CD4-positive, alpha-beta T cell treated with Interleukin-1 beta for 1 hour (primary cell): ENCODE results near the gene IQGAP2.

ENCODE experiments used
- DNase-seq, 2 donors: peaks; one replicate each; pipeline ENCODE4 v3.0.0-alpha.2; 2020 to 2022

The IQGAP2 gene

GRCh38 chr5:76616206-76616605 is 213.1 kb downstream of the IQGAP2 start:
- no peak for DNase-seq

GRCh38 chr5:76617229-76617628 is 214.1 kb downstream of the IQGAP2 start:
- DNase-seq, result no peak

GRCh38 chr5:76617675-76618074 is 214.6 kb downstream of the IQGAP2 start:
- DNase-seq, result no peak

GRCh38 chr5:76620166-76620565 is 217.1 kb downstream of the IQGAP2 start:
- DNase-seq, result no peak

GRCh38 chr5:76622076-76622475 is 219.0 kb downstream of the IQGAP2 start:
- DNase-seq, result no peak

- DNase-seq, result no peak
Measured at GRCh38 chr5:76622973-76623596, 220.0 kb downstream of the IQGAP2 start, which contains the start of gene F2RL2. F2RL2 (minus strand) TSS chr5:76623403; CDS start chr5:76623230, 173 bp downstream.

GRCh38 chr5:76625087-76625815 is 222.2 kb downstream of the IQGAP2 start:
- no peak for DNase-seq

GRCh38 chr5:76626738-76627137 is 223.7 kb downstream of the IQGAP2 start:
- peak; percentile 4 to 10 for DNase-seq

GRCh38 chr5:76634661-76635060 is 231.6 kb downstream of the IQGAP2 start:
- DNase-seq, result no peak

GRCh38 chr5:76637490-76637889 is 234.4 kb downstream of the IQGAP2 start:
- no peak for DNase-seq

GRCh38 chr5:76638479-76638878 is 235.4 kb downstream of the IQGAP2 start:
- DNase-seq, result no peak

- DNase-seq, result peak; percentile 50 to 68
Measured at GRCh38 chr5:76641514-76642120, 238.5 kb downstream of the IQGAP2 start.

GRCh38 chr5:76642390-76643040 is 239.4 kb downstream of the IQGAP2 start:
- DNase-seq, result no peak

- DNase-seq, result no peak
Measured at GRCh38 chr5:76643371-76643770, 240.3 kb downstream of the IQGAP2 start.

GRCh38 chr5:76649140-76649539 is 246.1 kb downstream of the IQGAP2 start:
- no peak for DNase-seq

GRCh38 chr5:76652809-76653414 is 249.8 kb downstream of the IQGAP2 start:
- DNase-seq, result no peak

GRCh38 chr5:76657091-76657490 is 254.0 kb downstream of the IQGAP2 start:
- DNase-seq, result no peak

- no peak for DNase-seq
Measured at GRCh38 chr5:76657683-76658311, 254.7 kb downstream of the IQGAP2 start.

GRCh38 chr5:76660360-76660759 is 257.3 kb downstream of the IQGAP2 start:
- no peak for DNase-seq

GRCh38 chr5:76662521-76662920 is 259.4 kb downstream of the IQGAP2 start:
- DNase-seq, result no peak

GRCh38 chr5:76663573-76663972 is 260.5 kb downstream of the IQGAP2 start:
- no peak for DNase-seq

- DNase-seq, result no peak
Measured at GRCh38 chr5:76664079-76664478, 261.0 kb downstream of the IQGAP2 start.

- DNase-seq, result no peak
Measured at GRCh38 chr5:76667495-76667894, 264.4 kb downstream of the IQGAP2 start.
